ENCODE data around the gene ZNHIT2.

DNA sequence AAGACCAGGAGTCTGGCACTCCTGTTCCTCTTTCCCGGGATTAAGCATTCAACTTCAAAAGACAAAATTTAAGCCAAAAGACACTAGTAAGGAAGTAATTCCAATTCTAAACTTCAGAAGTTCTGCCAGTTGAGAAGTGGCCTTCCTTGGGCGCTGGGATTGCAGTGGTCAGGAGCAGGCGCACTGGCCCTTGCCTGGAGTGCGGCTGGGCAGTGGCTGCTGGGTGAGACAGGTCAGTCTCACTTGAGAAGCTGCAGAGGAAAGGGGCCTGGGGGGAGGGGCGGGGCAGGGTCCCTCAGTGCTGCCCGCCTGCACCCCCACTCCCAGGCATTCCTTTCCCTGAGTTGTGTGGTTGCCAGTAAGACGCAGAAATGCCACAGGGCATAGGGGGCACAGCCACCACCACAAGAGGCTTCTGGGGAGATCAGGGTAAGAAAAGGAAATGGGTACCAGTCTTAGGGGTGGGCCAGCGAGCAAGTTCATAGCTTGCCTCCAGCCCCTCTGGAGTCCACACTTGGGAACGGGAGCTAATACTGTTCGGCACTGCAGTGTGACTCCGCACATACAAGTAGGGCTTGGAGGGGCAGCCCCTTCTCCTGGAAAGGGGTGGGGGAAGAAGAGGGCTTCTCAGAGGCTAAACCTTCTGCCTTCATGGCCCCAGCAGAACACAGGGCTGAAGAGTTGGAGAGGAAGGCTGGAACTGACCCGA, 10.1 kb upstream of the ZNHIT2 start:
- no peak for TF ChIP-seq CTCF (conservative IDR thresholded peaks at IDR 0.05)
- TF ChIP-seq ZFX (IDR thresholded peaks at IDR 0.05) = no peak

Data from C4-2B (cell line).